ENCODE results near the gene ZNF219. TPM values are rescaled to one million over a fixed set of nuclear protein-coding genes. Genes with fewer than 3 reads are reported as not detected.
A peak's percentile ranks its signal among the peaks of the same experiment; 100 is the strongest.

ZNF219 gene
- total and polyA plus RNA-seq, 2 of the 13 experiments (the other 11 are each of a cell fraction or from before 2014, with no cell fraction given) = 34.5 to 36.6 TPM

DNA sequence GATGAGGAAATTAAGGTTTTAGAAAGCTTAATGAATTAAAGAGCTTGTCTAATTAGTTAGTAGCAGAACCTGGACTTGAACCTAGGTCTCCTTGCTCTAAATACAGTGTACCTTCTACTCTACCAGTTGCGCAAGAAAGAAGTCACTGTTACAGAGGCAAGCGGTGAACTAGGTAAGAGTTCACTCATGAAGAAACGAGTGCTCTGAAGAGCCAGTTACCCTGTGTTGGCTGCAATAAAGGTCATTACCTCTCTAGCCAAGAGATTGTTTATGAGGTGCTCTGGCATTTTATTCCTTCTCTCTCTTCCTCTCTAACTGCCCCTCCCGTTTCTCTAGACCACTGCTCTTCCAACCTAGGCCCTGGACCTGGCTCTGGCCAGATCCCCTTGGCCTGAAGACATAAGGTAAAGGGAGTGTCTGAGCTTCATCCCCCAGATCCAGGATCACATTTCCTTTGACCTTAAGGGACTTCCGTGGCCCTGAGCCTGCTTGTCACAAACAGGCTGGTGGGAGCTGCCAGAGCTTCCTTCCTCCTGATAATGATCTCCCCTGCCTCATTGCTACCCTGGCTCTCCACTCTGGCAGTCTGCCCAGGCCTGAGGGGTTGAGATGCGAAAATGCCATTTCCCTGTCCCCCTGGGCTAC lies 54.4 kb downstream of the ZNF219 start (continued):
- TF ChIP-seq, protein P1, sequence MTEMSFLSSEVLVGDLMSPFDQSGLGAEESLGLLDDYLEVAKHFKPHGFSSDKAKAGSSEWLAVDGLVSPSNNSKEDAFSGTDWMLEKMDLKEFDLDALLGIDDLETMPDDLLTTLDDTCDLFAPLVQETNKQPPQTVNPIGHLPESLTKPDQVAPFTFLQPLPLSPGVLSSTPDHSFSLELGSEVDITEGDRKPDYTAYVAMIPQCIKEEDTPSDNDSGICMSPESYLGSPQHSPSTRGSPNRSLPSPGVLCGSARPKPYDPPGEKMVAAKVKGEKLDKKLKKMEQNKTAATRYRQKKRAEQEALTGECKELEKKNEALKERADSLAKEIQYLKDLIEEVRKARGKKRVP (CRISPR knock-in tag; IDR thresholded peaks at IDR 0.05) = no peak
- TF ChIP-seq ZNF367 (CRISPR knock-in tag; IDR thresholded peaks at IDR 0.05; ENCODE audit: borderline replicate concordance) (no peak), GLI4 (CRISPR knock-in tag; IDR thresholded peaks at IDR 0.05; ENCODE audit: borderline replicate concordance) (no peak), STAG1 (CRISPR knock-in tag; IDR thresholded peaks at IDR 0.05) (no peak), KLF11 (CRISPR knock-in tag; IDR thresholded peaks at IDR 0.05) (no peak), CC2D1A (CRISPR knock-in tag; IDR thresholded peaks at IDR 0.05) (no peak), POLR2AphosphoS2 (IDR thresholded peaks at IDR 0.05; ENCODE audit: low read depth, low read length) (no peak), ZNF33B (CRISPR knock-in tag; IDR thresholded peaks at IDR 0.05) (no peak), KLF6 (CRISPR knock-in tag; IDR thresholded peaks at IDR 0.05) (no peak), HCFC1 (IDR thresholded peaks at IDR 0.05; ENCODE audit: low read depth, low read length) (no peak), ZNF781 (CRISPR knock-in tag; IDR thresholded peaks at IDR 0.05; ENCODE audit: borderline replicate concordance, not compliant biosample characterization) (no peak), SP1 (IDR thresholded peaks at IDR 0.05) (no peak), SP1 (CRISPR knock-in tag; IDR thresholded peaks at IDR 0.05) (no peak), MBNL3 (CRISPR knock-in tag; conservative IDR thresholded peaks at IDR 0.05) (no peak), ZBTB38 (CRISPR knock-in tag; IDR thresholded peaks at IDR 0.05) (peak; percentile 67; the same call in 1 of the 2 replicates), ZNF614 (CRISPR knock-in tag; IDR thresholded peaks at IDR 0.05; ENCODE audit: borderline replicate concordance) (peak; percentile 57; the same call in 1 of the 2 replicates), ZFP37 (CRISPR knock-in tag; IDR thresholded peaks at IDR 0.05; ENCODE audit: borderline replicate concordance) (no peak), MLLT10 (CRISPR knock-in tag; IDR thresholded peaks at IDR 0.05) (no peak)
- TF ChIP-seq, protein P2, sequence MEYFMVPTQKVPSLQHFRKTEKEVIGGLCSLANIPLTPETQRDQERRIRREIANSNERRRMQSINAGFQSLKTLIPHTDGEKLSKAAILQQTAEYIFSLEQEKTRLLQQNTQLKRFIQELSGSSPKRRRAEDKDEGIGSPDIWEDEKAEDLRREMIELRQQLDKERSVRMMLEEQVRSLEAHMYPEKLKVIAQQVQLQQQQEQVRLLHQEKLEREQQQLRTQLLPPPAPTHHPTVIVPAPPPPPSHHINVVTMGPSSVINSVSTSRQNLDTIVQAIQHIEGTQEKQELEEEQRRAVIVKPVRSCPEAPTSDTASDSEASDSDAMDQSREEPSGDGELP (IDR thresholded peaks at IDR 0.05; ENCODE audit: borderline replicate concordance, low read depth) = no peak
- TF ChIP-seq, protein P3, sequence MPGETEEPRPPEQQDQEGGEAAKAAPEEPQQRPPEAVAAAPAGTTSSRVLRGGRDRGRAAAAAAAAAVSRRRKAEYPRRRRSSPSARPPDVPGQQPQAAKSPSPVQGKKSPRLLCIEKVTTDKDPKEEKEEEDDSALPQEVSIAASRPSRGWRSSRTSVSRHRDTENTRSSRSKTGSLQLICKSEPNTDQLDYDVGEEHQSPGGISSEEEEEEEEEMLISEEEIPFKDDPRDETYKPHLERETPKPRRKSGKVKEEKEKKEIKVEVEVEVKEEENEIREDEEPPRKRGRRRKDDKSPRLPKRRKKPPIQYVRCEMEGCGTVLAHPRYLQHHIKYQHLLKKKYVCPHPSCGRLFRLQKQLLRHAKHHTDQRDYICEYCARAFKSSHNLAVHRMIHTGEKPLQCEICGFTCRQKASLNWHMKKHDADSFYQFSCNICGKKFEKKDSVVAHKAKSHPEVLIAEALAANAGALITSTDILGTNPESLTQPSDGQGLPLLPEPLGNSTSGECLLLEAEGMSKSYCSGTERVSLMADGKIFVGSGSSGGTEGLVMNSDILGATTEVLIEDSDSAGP (CRISPR knock-in tag; IDR thresholded peaks at IDR 0.05; ENCODE audit: borderline replicate concordance) = no peak
- TF ChIP-seq, protein P4, sequence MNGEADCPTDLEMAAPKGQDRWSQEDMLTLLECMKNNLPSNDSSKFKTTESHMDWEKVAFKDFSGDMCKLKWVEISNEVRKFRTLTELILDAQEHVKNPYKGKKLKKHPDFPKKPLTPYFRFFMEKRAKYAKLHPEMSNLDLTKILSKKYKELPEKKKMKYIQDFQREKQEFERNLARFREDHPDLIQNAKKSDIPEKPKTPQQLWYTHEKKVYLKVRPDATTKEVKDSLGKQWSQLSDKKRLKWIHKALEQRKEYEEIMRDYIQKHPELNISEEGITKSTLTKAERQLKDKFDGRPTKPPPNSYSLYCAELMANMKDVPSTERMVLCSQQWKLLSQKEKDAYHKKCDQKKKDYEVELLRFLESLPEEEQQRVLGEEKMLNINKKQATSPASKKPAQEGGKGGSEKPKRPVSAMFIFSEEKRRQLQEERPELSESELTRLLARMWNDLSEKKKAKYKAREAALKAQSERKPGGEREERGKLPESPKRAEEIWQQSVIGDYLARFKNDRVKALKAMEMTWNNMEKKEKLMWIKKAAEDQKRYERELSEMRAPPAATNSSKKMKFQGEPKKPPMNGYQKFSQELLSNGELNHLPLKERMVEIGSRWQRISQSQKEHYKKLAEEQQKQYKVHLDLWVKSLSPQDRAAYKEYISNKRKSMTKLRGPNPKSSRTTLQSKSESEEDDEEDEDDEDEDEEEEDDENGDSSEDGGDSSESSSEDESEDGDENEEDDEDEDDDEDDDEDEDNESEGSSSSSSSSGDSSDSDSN (CRISPR knock-in tag; IDR thresholded peaks at IDR 0.05) = no peak
- TF ChIP-seq, protein P5, sequence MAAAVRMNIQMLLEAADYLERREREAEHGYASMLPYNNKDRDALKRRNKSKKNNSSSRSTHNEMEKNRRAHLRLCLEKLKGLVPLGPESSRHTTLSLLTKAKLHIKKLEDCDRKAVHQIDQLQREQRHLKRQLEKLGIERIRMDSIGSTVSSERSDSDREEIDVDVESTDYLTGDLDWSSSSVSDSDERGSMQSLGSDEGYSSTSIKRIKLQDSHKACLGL (CRISPR knock-in tag; IDR thresholded peaks at IDR 0.05) = no peak

All from HepG2 (cell line).